K562 (cell line): ENCODE results near the gene MINK1. TPM values are rescaled to one million over a fixed set of nuclear protein-coding genes. Genes with fewer than 3 reads are reported as not detected.

Source experiments
- BCOR ChIP-seq: fragments of 450-650 bp; IDR thresholded peaks from 2 replicates; pipeline ENCODE4 v1.6.1; 2016
- CREM ChIP-seq: IDR thresholded peaks from 2 replicates; pipeline ENCODE4 v1.6.1; 2014; ENCODE audit warnings: antibody characterized with exemption, low read depth
- ETV1 ChIP-seq: fragments of 450-650 bp; conservative IDR thresholded peaks from 2 replicates; pipeline ENCODE4 v1.6.1; 2016; ENCODE audit warnings: missing genetic modification characterization, control low read depth, low read depth, missing compliant biosample characterization
- FOXA3 ChIP-seq, 2 experiments: fragments of 450-650 bp in 1 of 2; sonication (generic) in 1 of 2; formaldehyde crosslinking; IDR thresholded peaks in 1 of 2; conservative IDR thresholded peaks in 1 of 2; 2 replicates each; pipeline versions ENCODE4 v1.4.0 to v1.8.0; 2020 to 2022; ENCODE audit warnings: mild to moderate bottlenecking in 2 of 2, missing genetic modification reagents in 1 of 2
- GABPB2 ChIP-seq: fragments of 250-450 bp; sonication (Bioruptor Pico); conservative IDR thresholded peaks from 2 replicates; pipeline ENCODE4 v1.5.1; 2021; ENCODE audit warnings: mild to moderate bottlenecking
- GATAD2B ChIP-seq: fragments of 450-650 bp; IDR thresholded peaks from 2 replicates; pipeline ENCODE4 v1.6.1; 2017; ENCODE audit warnings: mild to moderate bottlenecking, borderline replicate concordance
- GTF2F1 ChIP-seq: IDR thresholded peaks from 2 replicates; pipeline ENCODE4 v1.6.1; 2011; ENCODE audit warnings: low read depth, low read length, improper control_type of control experiment
- HOXB6 ChIP-seq: fragments of 250-450 bp; sonication (Bioruptor Pico); IDR thresholded peaks from 2 replicates; pipeline ENCODE4 v1.5.1; 2022; ENCODE audit warnings: mild to moderate bottlenecking, borderline replicate concordance
- KLF1 ChIP-seq: fragments of 450-650 bp; IDR thresholded peaks from 2 replicates; pipeline ENCODE4 v1.6.1; 2016; ENCODE audit warnings: missing genetic modification characterization, missing compliant biosample characterization
- POLR3G ChIP-seq: IDR thresholded peaks from 2 replicates; pipeline ENCODE4 v1.6.1; 2011; ENCODE audit not compliant: insufficient read length, insufficient replicate concordance; ENCODE audit errors: extremely low read depth
- SIX5 ChIP-seq, 2 experiments: IDR thresholded peaks; 2 replicates each; pipeline ENCODE4 v1.6.1; 2011; ENCODE audit warnings: low read length in 2 of 2, borderline replicate concordance in 1 of 2, low read depth in 1 of 2, mild to moderate bottlenecking in 1 of 2, moderate library complexity in 1 of 2; ENCODE audit not compliant: insufficient read depth in 1 of 2
- SLC30A9 ChIP-seq: fragments of 250-450 bp; sonication (Bioruptor Pico); IDR thresholded peaks from 2 replicates; pipeline ENCODE4 v1.8.0; 2022; ENCODE audit warnings: mild to moderate bottlenecking, moderate library complexity
- TEAD2 ChIP-seq: fragments of 450-650 bp; IDR thresholded peaks from 2 replicates; pipeline ENCODE4 v1.6.1; 2016; ENCODE audit warnings: missing genetic modification characterization, control low read depth, missing compliant biosample characterization
- ZBTB17 ChIP-seq: fragments of 450-650 bp; formaldehyde crosslinking; IDR thresholded peaks from 2 replicates; pipeline ENCODE4 v1.4.0; 2020; ENCODE audit warnings: mild to moderate bottlenecking
- ZNF239 ChIP-seq: fragments of 250-450 bp; sonication (Bioruptor Pico); IDR thresholded peaks from 2 replicates; pipeline ENCODE4 v1.4.0; 2020; ENCODE audit warnings: mild to moderate bottlenecking
- ZNF263 ChIP-seq: sonication (generic); formaldehyde crosslinking; IDR thresholded peaks from 2 replicates; pipeline ENCODE4 v1.8.0; 2022; ENCODE audit warnings: mild to moderate bottlenecking, missing genetic modification reagents, borderline replicate concordance
- ZNF445 ChIP-seq: fragments of 250-450 bp; sonication (Bioruptor Pico); IDR thresholded peaks from 2 replicates; pipeline ENCODE4 v1.4.0; 2020; ENCODE audit warnings: low read depth, mild to moderate bottlenecking, moderate library complexity
- ZNF644 ChIP-seq: fragments of 200-800 bp; sonication (Bioruptor generic); IDR thresholded peaks from 2 replicates; pipeline ENCODE4 v1.6.1; 2016; ENCODE audit warnings: low read depth, missing genetic modification characterization, missing compliant biosample characterization
- ZNF668 ChIP-seq: fragments of 250-450 bp; sonication (Bioruptor Pico); IDR thresholded peaks from 2 replicates; pipeline ENCODE4 v1.8.0; 2022; ENCODE audit warnings: mild to moderate bottlenecking, inconsistent platforms
- polyA plus RNA-seq, 8 experiments: library from polyadenylated mRNA; depleted of rRNA in 4 of 8; stranded (reverse) in 5 of 8; unstranded in 3 of 8; fragments of >200 nt; fragmentation: Nextera tagmentation in 2 of 8; fragmentation: Illumina TruSeq in 1 of 8; extraction: Ambion mirVana in 2 of 8; extraction: Trizol in 1 of 8; gene quantifications; 2 replicates each; pipeline versions ENCODE4 v1.2.1 to v1.2.3, GENCODE V29; 2011 to 2014; ENCODE audit warnings: inconsistent platforms in 1 of 8, missing spikeins in 1 of 8
- total RNA-seq, 7 experiments: library from RNA; depleted of rRNA in 6 of 7; stranded (reverse); fragments of >200 nt in 6 of 7; fragmentation: Illumina TruSeq in 2 of 7; extraction: Trizol in 2 of 7; gene quantifications; 2 replicates each; pipeline versions ENCODE4 v1.2.1 to v1.2.3, GENCODE V29; 2011 to 2021; ENCODE audit warnings: low replicate concordance in 1 of 7
- TF ChIP-seq, protein P1 (sequence below): sonication (generic); formaldehyde crosslinking; IDR thresholded peaks from 2 replicates; pipeline ENCODE4 v1.4.0; 2020; ENCODE audit warnings: mild to moderate bottlenecking, missing genetic modification reagents
- TF ChIP-seq, protein P2 (sequence below): sonication (generic); formaldehyde crosslinking; IDR thresholded peaks from 2 replicates; pipeline ENCODE4 v1.8.1; 2023; ENCODE audit warnings: mild to moderate bottlenecking, missing genetic modification reagents
- TF ChIP-seq, protein P3 (sequence below): fragments of 250-450 bp; sonication (Bioruptor Pico); IDR thresholded peaks from 2 replicates; pipeline ENCODE4 v1.8.0; 2021; ENCODE audit warnings: mild to moderate bottlenecking, moderate library complexity
- TF ChIP-seq, protein P4 (sequence below): fragments of 450-650 bp; IDR thresholded peaks from 2 replicates; pipeline ENCODE4 v1.6.1; 2016; ENCODE audit warnings: low read depth, mild to moderate bottlenecking, moderate library complexity

Gene MINK1
- total and polyA plus RNA-seq, 9 of the 15 experiments (the other 6 are each of a cell fraction or from before 2014, with no cell fraction given) = 0.11 to 54.2 (median 14.9) TPM

DNA sequence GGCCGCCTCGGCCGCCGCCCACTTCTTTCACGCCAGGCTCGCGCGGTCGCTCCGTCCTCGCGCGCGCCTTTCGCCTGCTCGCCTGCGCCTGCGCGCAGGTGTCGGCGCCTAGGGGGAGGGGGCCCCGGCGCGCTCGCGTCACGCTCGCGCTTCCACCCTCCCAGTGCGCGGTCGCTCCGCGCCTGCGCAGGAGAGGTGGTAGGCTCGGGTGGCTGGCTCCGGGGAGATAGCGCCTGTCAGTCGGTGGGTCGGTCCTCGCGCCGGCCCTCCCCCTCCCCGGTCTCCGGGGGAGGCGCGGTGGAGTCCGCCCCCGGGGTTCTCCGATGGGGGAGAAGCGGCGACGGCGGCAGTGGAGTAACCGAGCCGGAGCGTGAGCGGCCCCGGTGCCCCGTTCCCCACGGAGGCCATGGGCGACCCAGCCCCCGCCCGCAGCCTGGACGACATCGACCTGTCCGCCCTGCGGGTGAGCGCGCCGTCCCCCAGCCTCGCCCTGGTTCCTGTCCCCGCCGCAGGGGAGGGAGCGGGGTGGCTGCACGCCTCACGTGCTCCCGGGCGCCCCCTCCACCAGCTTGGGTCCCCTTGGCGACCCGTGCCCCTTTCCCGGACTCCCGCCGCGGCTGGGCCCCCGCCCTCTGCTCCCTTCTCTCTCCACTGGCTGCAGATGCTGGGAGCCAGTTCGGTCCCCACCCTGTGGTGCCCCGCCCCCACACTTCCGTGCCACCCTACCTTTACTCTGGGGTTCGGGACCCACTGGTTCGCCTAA is at the start of gene MINK1 (continued):
- TF ChIP-seq POLR3G = no peak
- TF ChIP-seq KLF1 (tag) = no peak; the same call in 1 of the 2 replicates
- no peak for TF ChIP-seq TEAD2 (tag)
- no peak for TF ChIP-seq SIX5 (IDR thresholded peaks at IDR 0.05; ENCODE audit: borderline replicate concordance in 1 of 2, insufficient read depth in 1 of 2, low read depth in 1 of 2, low read length in 2 of 2)
- no peak for TF ChIP-seq BCOR
- no peak; the same call in 1 of the 2 replicates for TF ChIP-seq GATAD2B
- no peak for TF ChIP-seq ZNF239 (CRISPR knock-in tag)
- TF ChIP-seq, protein P1, sequence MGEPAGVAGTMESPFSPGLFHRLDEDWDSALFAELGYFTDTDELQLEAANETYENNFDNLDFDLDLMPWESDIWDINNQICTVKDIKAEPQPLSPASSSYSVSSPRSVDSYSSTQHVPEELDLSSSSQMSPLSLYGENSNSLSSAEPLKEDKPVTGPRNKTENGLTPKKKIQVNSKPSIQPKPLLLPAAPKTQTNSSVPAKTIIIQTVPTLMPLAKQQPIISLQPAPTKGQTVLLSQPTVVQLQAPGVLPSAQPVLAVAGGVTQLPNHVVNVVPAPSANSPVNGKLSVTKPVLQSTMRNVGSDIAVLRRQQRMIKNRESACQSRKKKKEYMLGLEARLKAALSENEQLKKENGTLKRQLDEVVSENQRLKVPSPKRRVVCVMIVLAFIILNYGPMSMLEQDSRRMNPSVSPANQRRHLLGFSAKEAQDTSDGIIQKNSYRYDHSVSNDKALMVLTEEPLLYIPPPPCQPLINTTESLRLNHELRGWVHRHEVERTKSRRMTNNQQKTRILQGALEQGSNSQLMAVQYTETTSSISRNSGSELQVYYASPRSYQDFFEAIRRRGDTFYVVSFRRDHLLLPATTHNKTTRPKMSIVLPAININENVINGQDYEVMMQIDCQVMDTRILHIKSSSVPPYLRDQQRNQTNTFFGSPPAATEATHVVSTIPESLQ = no peak
- no peak for TF ChIP-seq FOXA3 (CRISPR knock-in tag; conservative IDR thresholded peaks at IDR 0.05 in 1 of 2, IDR thresholded peaks at IDR 0.05 in 1 of 2)
- no peak for TF ChIP-seq ETV1 (tag)
- TF ChIP-seq GABPB2 (CRISPR knock-in tag) = no peak
- no peak for TF ChIP-seq SLC30A9 (CRISPR knock-in tag)
- no peak for TF ChIP-seq ZNF263 (CRISPR knock-in tag)
- no peak for TF ChIP-seq GTF2F1
- peak; percentile 78 for TF ChIP-seq CREM
- TF ChIP-seq, protein P2, sequence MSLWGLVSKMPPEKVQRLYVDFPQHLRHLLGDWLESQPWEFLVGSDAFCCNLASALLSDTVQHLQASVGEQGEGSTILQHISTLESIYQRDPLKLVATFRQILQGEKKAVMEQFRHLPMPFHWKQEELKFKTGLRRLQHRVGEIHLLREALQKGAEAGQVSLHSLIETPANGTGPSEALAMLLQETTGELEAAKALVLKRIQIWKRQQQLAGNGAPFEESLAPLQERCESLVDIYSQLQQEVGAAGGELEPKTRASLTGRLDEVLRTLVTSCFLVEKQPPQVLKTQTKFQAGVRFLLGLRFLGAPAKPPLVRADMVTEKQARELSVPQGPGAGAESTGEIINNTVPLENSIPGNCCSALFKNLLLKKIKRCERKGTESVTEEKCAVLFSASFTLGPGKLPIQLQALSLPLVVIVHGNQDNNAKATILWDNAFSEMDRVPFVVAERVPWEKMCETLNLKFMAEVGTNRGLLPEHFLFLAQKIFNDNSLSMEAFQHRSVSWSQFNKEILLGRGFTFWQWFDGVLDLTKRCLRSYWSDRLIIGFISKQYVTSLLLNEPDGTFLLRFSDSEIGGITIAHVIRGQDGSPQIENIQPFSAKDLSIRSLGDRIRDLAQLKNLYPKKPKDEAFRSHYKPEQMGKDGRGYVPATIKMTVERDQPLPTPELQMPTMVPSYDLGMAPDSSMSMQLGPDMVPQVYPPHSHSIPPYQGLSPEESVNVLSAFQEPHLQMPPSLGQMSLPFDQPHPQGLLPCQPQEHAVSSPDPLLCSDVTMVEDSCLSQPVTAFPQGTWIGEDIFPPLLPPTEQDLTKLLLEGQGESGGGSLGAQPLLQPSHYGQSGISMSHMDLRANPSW = no peak
- TF ChIP-seq ZNF668 = no peak
- TF ChIP-seq, protein P3, sequence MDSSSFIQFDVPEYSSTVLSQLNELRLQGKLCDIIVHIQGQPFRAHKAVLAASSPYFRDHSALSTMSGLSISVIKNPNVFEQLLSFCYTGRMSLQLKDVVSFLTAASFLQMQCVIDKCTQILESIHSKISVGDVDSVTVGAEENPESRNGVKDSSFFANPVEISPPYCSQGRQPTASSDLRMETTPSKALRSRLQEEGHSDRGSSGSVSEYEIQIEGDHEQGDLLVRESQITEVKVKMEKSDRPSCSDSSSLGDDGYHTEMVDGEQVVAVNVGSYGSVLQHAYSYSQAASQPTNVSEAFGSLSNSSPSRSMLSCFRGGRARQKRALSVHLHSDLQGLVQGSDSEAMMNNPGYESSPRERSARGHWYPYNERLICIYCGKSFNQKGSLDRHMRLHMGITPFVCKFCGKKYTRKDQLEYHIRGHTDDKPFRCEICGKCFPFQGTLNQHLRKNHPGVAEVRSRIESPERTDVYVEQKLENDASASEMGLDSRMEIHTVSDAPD (CRISPR knock-in tag) = no peak
- no peak for TF ChIP-seq HOXB6 (CRISPR knock-in tag)
- no peak for TF ChIP-seq ZNF445
- TF ChIP-seq, protein P4, sequence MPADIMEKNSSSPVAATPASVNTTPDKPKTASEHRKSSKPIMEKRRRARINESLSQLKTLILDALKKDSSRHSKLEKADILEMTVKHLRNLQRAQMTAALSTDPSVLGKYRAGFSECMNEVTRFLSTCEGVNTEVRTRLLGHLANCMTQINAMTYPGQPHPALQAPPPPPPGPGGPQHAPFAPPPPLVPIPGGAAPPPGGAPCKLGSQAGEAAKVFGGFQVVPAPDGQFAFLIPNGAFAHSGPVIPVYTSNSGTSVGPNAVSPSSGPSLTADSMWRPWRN = no peak
- no peak for TF ChIP-seq ZNF644 (tag)
- TF ChIP-seq ZBTB17 (CRISPR knock-in tag) = no peak
